ENCODE results near the gene DLG5.
"Not testable (repeated sequence)": the region's sequence is repeated elsewhere in the genome, so short reads cannot be mapped to it uniquely, and the experiment has no call there.

Gene DLG5

DNA sequence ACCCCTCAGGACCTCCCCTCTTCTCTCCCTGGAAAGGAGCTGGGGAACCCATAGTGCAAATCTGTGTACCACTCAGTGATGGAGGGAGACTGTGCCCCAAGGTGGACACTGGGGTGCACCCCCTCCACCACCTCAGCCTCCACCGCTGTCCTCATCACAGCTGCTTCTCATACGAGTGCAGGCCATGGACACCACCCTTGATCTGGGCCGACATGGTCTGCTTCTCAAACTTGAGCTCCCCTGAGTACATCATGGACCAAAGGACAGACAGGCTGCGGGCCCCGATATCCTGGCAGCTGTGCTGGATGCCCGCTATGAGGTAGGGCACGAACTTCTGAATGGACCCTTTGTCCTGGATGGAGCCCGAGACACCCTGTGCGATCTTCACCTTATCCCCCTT lies 146.4 kb downstream of the DLG5 start:
- in situ Hi-C loops (cut with MboI; ENCODE audit: low sequenced_read_pairs) = no loop called here

DNA sequence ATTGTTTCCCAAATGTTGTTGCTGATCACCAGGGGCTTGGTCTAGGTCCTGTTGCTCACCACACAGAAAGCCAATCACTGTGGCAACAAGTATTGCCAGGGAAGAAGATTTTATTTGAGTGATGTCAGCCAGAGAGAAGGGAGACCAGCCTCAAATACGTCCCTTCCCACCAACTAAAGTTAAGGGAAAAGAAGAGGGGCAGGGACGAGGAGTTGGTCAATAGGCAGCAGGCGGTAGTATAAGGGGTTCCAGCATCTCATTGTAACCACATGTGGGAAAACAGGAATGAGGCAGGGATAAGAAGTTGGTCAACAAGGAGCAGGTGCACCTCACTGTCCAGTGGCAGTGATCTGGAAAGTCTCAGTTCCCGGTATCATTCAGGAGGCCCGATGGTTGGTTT lies 150.1 kb downstream of the DLG5 start:
- in situ Hi-C loops (cut with MboI; ENCODE audit: low sequenced_read_pairs) = no loop called here

DNA sequence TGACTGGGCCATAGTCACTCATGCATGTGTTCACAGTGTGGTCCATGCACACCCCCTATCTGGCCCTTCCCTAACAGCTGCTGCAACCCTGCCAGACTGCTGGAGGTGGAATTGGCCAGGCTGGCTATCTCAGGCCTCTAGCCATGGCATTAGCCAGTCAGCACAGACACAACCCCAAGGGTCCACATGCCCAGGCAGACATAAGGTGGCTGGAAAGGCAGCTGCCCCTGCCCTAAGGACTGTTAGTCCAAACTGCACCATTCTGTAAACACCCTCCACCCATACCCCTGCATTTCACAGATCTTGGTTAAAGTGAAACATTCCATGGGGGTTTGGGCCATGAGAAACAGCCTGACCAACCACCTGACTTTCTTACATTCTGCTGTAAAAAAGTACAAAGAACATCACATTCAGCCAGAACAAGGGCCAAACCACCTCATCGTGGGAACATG lies 151.6 kb downstream of the DLG5 start:
- in situ Hi-C loops (cut with MboI; ENCODE audit: low sequenced_read_pairs) = no loop called here

GRCh38 chr10:77773631-77774426 lies 152.7 kb downstream of the DLG5 start:
- in situ Hi-C loops (cut with MboI; ENCODE audit: low sequenced_read_pairs) = no loop called here

DNA sequence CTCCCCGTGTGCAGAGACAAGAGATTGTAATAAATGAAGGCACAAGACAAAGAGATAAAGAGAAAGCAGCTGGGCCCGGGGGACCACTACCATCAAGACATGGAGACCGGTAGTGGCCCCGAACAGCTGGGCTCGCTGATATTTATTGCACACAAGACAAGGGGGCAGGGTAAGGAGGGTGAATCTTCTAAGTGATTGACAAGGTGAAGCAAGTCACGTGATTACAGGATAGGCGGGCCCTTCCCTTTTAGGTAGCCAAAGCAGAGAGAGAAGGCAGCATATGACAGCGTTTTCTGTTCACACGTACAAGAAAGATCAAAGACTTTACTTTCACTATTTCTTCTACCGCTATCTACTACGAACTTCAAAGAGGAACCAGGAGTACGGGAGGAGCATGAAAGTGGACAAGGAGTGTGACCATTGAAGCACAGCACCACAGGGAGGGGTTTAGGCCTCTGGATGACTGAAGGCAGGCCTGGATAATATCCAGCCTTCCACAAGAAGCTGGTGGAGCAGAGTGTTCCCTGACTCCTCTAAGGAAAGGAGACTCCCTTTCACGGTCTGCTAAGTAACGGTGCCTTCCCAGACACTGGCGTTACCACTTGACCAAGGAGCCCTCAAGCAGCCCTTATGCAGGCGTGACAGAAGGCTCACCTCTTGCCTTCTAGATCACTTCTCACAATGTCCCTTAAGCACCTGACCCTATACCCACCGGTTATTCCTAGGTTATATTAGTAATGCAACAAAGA lies 153.5 kb downstream of the DLG5 start:
- in situ Hi-C loops (cut with MboI; ENCODE audit: low sequenced_read_pairs) = not testable (repeated sequence)

DNA sequence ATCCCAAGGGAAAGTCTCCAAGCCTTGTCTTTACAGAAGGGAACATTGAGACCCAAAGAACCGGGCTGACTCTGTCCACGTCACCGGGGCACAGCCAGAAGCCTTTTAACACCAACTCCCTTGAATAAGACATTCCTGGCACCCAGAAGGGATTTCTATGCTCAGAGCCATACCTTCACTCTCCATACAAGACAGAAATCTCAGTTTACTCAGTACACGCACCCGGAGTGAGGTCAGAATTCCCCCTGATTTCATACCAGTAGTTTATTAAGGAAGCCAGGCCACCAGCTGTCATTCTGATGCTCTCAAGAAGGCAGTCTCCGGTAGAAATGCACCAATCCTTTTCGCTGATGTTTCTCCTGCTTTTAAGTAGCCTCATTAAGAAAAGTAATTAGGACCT lies 154.7 kb downstream of the DLG5 start:
- in situ Hi-C loops (cut with MboI; ENCODE audit: low sequenced_read_pairs) = no loop called here

- in situ Hi-C loops (cut with MboI; ENCODE audit: low sequenced_read_pairs) = no loop called here
Observed at GRCh38 chr10:77771450-77771849, 155.1 kb downstream of the DLG5 start.

DNA sequence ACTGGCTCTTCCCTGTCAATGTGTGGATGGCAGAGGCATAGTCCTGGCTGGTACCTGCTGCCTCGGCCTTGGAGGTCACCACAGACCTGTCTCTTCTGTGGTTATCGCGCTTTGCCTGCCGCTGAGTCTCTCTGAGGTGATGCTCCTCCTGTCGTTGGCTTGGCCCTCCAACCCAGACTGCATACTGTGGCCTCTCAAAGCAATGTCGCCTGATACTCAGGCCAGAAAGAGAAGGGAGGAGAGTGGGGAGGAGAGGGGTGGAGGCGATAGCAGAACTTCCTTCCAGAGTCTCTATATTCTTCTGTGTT lies 155.7 kb downstream of the DLG5 start:
- in situ Hi-C loops (cut with MboI; ENCODE audit: low sequenced_read_pairs) = no loop called here

- in situ Hi-C loops (cut with MboI; ENCODE audit: low sequenced_read_pairs) = no loop called here
Observed at GRCh38 chr10:77770081-77770867, 156.3 kb downstream of the DLG5 start.

GRCh38 chr10:77768039-77768438 lies 158.5 kb downstream of the DLG5 start:
- in situ Hi-C loops (cut with MboI; ENCODE audit: low sequenced_read_pairs) = no loop called here

DNA sequence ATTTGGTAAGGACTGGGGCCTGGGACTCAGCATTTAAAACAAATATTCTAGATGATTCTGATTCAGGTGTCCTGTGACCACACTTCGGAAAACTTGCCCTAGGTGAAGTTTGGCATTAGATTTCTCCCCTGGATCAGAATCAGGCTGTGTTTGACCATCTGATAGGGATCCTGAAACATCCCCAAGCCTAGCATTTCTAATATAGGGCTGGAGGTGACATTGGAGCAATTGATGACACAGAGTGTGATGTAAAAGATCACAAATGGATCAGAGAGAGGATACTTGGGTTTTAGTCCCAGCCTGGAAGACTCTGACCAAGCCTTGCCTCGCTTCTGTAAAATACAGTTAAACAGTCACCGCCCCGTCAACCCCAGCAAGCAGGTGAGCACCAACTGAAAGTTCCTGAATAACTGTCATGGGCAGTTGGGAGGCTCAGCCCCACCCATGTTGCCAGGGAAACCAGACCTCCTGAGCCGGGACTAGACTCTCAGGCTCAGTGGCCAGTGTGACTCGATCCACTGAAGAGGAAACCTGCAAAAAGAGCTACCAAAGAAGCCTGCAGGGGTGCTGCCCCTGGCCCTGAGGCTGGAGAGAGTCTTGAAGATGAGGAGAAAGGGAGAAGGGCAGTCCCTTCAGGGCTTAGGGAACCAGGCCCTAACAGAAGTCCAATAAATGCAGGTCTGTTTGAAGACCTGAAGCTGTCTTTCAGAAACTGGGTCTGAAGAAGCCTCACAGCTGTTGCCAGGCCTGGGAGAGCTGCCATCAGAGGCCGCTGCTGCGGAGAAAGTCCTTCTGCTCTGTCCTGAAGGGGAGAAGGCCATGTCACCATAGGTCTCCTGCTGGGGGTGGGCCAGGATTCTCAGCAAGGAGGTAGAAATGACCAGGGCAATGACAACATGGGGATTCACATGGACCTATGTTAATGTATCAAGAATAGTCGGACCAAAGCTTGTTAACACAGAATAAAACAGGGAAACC lies 162.8 kb downstream of the DLG5 start:
- in situ Hi-C loops (cut with MboI; ENCODE audit: low sequenced_read_pairs) = no loop called here

GRCh38 chr10:77758406-77758805 lies 168.1 kb downstream of the DLG5 start:
- in situ Hi-C loops (cut with MboI; ENCODE audit: low sequenced_read_pairs) = not testable (repeated sequence)

DNA sequence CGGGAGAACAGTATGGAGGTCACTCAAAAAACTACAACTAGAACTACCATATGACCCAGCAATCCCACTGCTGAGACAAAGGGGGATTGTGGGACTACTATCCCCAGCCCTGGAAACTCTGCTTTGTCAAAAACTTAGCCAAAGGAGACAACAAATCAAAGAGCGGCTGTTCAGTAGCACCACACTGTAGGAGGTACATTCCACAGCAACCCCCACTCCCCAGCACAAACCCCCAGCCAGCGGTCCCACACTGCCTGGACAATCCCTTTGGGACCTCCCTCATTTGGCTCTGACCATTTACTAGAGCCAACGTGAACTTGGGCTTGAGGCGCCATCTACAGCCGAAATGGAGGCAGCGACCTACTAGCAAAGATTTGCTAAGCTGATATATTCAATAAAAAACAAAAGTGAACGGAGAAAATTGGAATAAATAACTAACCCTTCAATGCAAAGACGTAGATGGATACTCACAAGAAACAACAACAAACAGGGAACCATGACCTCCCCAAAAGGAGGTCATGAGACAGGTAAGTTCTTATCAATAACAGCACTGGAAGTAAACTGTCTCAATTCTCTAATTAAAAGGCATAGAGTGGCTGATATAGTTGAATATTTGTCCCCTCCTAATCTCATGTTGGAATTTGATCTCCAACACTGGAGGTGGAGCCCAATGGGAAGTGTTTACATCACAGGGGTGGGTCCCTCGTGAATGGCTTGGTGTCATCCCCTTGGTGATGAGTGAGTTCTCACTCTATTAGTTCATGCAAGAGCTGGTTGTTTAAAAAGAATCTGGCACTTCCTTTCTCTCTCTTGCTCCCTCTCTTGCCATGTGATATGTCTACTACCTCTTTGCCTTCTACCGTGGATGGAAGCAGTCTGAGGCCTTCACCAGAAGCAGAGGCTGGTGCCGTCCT lies 170.0 kb downstream of the DLG5 start:
- in situ Hi-C loops (cut with MboI; ENCODE audit: low sequenced_read_pairs) = no loop called here

DNA sequence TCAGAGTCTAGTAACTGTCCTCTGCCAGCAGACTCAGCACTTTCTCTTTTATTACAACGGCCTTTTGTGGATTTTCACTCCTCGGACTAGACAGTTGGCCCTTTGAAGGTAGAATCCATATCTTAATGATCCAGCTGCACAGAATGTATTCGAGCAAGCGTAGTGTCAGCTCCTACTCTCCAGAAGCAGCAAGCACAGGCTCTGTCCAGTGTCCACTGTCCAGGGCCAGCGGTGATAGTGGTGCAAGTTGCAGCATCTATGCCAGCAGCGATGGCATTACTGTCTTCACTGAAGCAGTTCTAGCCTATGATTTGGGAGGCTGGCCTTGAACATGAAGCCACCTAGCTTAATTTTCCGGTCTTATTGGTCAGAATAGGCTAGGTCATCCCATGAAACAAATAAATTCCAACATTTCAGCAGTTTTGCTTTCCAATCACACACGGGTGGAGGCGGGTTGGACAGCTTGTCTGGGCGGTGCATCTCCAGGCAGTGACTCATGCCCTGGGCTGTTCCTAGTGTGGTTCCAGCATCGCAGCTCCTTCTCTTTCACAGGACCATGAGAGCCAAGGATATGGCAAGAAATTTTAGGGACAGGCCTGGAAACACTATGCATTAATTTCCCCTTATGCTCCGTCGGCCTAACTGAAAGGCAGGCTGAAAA lies 180.4 kb downstream of the DLG5 start:
- in situ Hi-C loops (cut with MboI; ENCODE audit: low sequenced_read_pairs) = no loop called here

DNA sequence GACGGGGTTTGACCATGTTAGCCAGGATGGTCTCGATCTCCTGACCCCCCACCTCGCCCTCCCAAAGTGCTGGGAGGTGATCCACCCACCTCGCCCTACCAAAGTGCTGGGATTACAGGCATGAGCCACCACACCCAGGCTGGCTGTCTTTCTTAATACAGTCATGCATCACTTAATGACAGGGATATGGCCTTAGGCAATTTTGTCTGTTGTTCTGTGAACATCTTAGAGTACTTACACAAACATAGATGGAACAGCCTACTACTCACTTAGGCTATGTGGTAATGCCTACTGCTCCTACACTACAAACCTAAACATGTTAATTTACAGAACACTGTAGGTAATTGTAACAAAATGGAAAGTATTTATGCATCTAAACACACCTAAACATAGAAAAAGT lies 182.3 kb downstream of the DLG5 start:
- in situ Hi-C loops (cut with MboI; ENCODE audit: low sequenced_read_pairs) = no loop called here

GRCh38 chr10:77742172-77742571 lies 184.4 kb downstream of the DLG5 start:
- in situ Hi-C loops (cut with MboI; ENCODE audit: low sequenced_read_pairs) = no loop called here

DNA sequence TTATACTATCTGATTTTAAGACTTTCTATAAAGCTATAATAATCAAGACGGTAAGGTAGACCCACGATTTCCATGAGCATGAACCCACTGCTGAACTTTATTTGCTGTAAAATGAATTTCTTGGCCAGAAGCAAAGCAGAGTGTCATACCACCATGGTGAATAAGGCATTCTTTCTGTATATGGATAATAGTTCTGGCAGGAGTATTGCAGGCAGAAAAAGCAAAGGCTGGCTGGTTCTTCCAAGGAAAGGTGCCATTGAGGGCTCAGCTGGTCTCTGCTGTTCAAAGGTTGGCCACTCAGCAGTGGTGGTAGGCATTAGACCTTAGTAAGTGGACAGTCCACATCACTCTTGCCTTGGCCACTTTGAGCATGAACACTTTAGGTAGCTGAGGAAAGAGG lies 184.8 kb downstream of the DLG5 start:
- in situ Hi-C loops (cut with MboI; ENCODE audit: low sequenced_read_pairs) = no loop called here
